GM12878 (cell line): ENCODE data around the gene TMPRSS6.

ENCODE experiments used
- DPF2 ChIP-seq: fragments of 450-650 bp; IDR thresholded peaks from 2 replicates; pipeline ENCODE4 v1.6.1; 2017; ENCODE audit warnings: mild to moderate bottlenecking
- FOXM1 ChIP-seq: IDR thresholded peaks from 2 replicates; pipeline ENCODE4 v1.6.1; 2012; ENCODE audit warnings: low read depth, mild to moderate bottlenecking, inconsistent platforms, low read length, moderate library complexity
- HCFC1 ChIP-seq: fragments of 150-350 bp; IDR thresholded peaks from 2 replicates; pipeline ENCODE4 v1.6.1; 2014; ENCODE audit warnings: low read length
- KDM1A ChIP-seq: fragments of 200-600 bp; sonication (generic); IDR thresholded peaks from 2 replicates; pipeline ENCODE4 v1.6.1; 2016; ENCODE audit warnings: borderline replicate concordance
- POU2F2 ChIP-seq: IDR thresholded peaks from 3 replicates; pipeline ENCODE4 v1.6.1; 2011; ENCODE audit warnings: low read depth, mild to moderate bottlenecking, low read length, borderline replicate concordance
- SIN3A ChIP-seq: IDR thresholded peaks from 2 replicates; pipeline ENCODE4 v1.6.1; 2012; ENCODE audit warnings: low read depth, low read length, improper control_type of control experiment
- SPI1 ChIP-seq: IDR thresholded peaks from 2 replicates; pipeline ENCODE4 v1.6.1; 2011; ENCODE audit warnings: low read depth, mild to moderate bottlenecking, low read length, moderate library complexity, borderline replicate concordance; ENCODE audit not compliant: insufficient read depth
- TAF1 ChIP-seq: IDR thresholded peaks from 2 replicates; pipeline ENCODE4 v1.6.1; 2011; ENCODE audit warnings: mild to moderate bottlenecking, low read depth, low read length, borderline replicate concordance
- TF ChIP-seq, protein P1 (sequence below): IDR thresholded peaks from 2 replicates; pipeline ENCODE4 v1.6.1; 2011; ENCODE audit warnings: low read depth, mild to moderate bottlenecking, low read length, moderate library complexity, borderline replicate concordance; ENCODE audit errors: extremely low read depth

DNA sequence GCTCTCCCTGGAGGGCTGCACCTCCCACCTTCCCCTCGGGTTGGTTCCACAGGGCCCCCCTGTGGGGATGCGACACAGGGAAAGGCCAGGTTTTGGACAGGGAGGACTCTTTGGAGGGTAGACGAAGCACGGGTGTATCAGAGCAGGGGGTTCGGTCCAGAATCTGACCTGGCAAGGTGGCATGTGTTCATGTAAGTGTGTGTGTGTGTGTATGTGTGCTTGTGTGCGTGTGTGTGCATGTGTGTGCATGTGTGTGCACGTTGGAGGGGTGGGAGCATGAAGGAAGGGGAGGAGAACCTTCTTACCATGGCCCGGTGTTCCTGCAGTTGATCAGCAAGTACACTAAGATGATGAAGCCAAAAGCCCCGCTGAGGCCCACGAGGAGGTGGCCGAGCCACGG is 25.5 kb upstream of the TMPRSS6 start:
- TF ChIP-seq TAF1: no peak
- no peak for TF ChIP-seq HCFC1
- TF ChIP-seq SIN3A: no peak
- TF ChIP-seq, protein P1, sequence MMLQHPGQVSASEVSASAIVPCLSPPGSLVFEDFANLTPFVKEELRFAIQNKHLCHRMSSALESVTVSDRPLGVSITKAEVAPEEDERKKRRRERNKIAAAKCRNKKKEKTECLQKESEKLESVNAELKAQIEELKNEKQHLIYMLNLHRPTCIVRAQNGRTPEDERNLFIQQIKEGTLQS: no peak
- TF ChIP-seq KDM1A: no peak
- TF ChIP-seq FOXM1: no peak
- no peak for TF ChIP-seq DPF2
- TF ChIP-seq POU2F2: no peak
- TF ChIP-seq SPI1: no peak
